H1 (cell line): ENCODE results near the gene TMEM200B. TPM values are rescaled to one million over a fixed set of nuclear protein-coding genes. Genes with fewer than 3 reads are reported as not detected.
A peak's percentile ranks its signal among the peaks of the same experiment; 100 is the strongest.

Source experiments
- BRCA1 ChIP-seq: IDR thresholded peaks from 2 replicates; pipeline ENCODE4 v1.6.1; 2012; ENCODE audit warnings: low read depth, low read length, improper control_type of control experiment
- CREB1 ChIP-seq: IDR thresholded peaks from 2 replicates; pipeline ENCODE4 v1.6.1; 2012; ENCODE audit warnings: inconsistent platforms
- EP300 ChIP-seq, 2 experiments: IDR thresholded peaks; 1 replicate in 1 of 2; 2 replicates in 1 of 2; pipeline ENCODE4 v1.6.1; 2011 to 2012; ENCODE audit warnings: low read depth in 2 of 2, low read length in 2 of 2, mild to moderate bottlenecking in 2 of 2, borderline replicate concordance in 1 of 2, inconsistent platforms in 1 of 2, moderate library complexity in 1 of 2
- GABPA ChIP-seq: IDR thresholded peaks from 2 replicates; pipeline ENCODE4 v1.6.1; 2011; ENCODE audit warnings: mild to moderate bottlenecking, low read length, moderate library complexity, borderline replicate concordance; ENCODE audit not compliant: insufficient read depth
- HDAC6 ChIP-seq: IDR thresholded peaks from one replicate; pipeline ENCODE4 v1.7.1; 2012; ENCODE audit warnings: low read depth, mild to moderate bottlenecking, inconsistent platforms, low read length, moderate library complexity
- KDM4A ChIP-seq: IDR thresholded peaks from one replicate; pipeline ENCODE4 v1.7.1; 2012; ENCODE audit warnings: low read depth, mild to moderate bottlenecking, moderate library complexity, low read length, inconsistent platforms; ENCODE audit not compliant: severe bottlenecking
- MAFK ChIP-seq: IDR thresholded peaks from 2 replicates; pipeline ENCODE4 v1.6.1; 2012; ENCODE audit warnings: low read depth, mild to moderate bottlenecking, improper control_type of control experiment, low read length
- POLR2AphosphoS5 ChIP-seq: IDR thresholded peaks from 2 replicates; pipeline ENCODE4 v1.6.1; 2011; ENCODE audit warnings: low read depth, low read length
- RAD21 ChIP-seq, 2 experiments: IDR thresholded peaks in 1 of 2; conservative IDR thresholded peaks in 1 of 2; 2 replicates each; pipeline ENCODE4 v1.6.1; 2011; ENCODE audit warnings: low read depth in 2 of 2, low read length in 2 of 2, improper control_type of control experiment in 1 of 2, inconsistent platforms in 1 of 2, mild to moderate bottlenecking in 1 of 2, moderate library complexity in 1 of 2
- SIN3A ChIP-seq, 2 experiments: IDR thresholded peaks in 1 of 2; conservative IDR thresholded peaks in 1 of 2; 2 replicates each; pipeline ENCODE4 v1.6.1; 2011 to 2012; ENCODE audit warnings: low read length in 2 of 2, improper control_type of control experiment in 1 of 2, low read depth in 1 of 2, mild to moderate bottlenecking in 1 of 2
- polyA plus RNA-seq, 7 experiments: library from polyadenylated mRNA; depleted of rRNA in 3 of 7; stranded (reverse) in 5 of 7; unstranded in 2 of 7; fragments of >200 nt in 5 of 7; fragments of 200-250 nt in 2 of 7; gene quantifications; 1 replicate in 5 of 7; 2 replicates in 1 of 7; 4 replicates in 1 of 7; pipeline versions ENCODE4 v1.2.1 to v1.2.3, GENCODE V29; 2011 to 2013; ENCODE audit warnings: missing spikeins in 2 of 7, mixed read lengths in 2 of 7
- total RNA-seq: library from RNA; stranded (reverse); fragmentation: NEBNext Ultra II Directional; extraction: Animal tissue kit (Norgen Biotek cat#: 25700); gene quantifications from 2 replicates; pipeline ENCODE4 v1.2.1, GENCODE V29; 2021
- TF ChIP-seq, protein P1 (sequence below), 3 experiments: IDR thresholded peaks; 1 replicate in 2 of 3; 2 replicates in 1 of 3; pipeline versions ENCODE4 v1.5.1 to v1.6.1; 2011; ENCODE audit warnings: low read length in 3 of 3, mild to moderate bottlenecking in 3 of 3, inconsistent platforms in 2 of 3, low read depth in 1 of 3, moderate library complexity in 1 of 3; ENCODE audit not compliant: insufficient read depth in 1 of 3; ENCODE audit errors: control extremely low read depth in 1 of 3
- TF ChIP-seq, protein P2 (sequence below): IDR thresholded peaks from 2 replicates; pipeline ENCODE4 v1.6.1; 2012; ENCODE audit warnings: low read length, inconsistent platforms
- TF ChIP-seq, protein P3 (sequence below): IDR thresholded peaks from 2 replicates; pipeline ENCODE4 v1.6.1; 2012; ENCODE audit warnings: inconsistent platforms

The TMEM200B gene
- total and polyA plus RNA-seq, 2 of the 8 experiments (the other 6 are each of a cell fraction or from before 2014, with no cell fraction given), result 4.9 to 11.0 TPM

DNA sequence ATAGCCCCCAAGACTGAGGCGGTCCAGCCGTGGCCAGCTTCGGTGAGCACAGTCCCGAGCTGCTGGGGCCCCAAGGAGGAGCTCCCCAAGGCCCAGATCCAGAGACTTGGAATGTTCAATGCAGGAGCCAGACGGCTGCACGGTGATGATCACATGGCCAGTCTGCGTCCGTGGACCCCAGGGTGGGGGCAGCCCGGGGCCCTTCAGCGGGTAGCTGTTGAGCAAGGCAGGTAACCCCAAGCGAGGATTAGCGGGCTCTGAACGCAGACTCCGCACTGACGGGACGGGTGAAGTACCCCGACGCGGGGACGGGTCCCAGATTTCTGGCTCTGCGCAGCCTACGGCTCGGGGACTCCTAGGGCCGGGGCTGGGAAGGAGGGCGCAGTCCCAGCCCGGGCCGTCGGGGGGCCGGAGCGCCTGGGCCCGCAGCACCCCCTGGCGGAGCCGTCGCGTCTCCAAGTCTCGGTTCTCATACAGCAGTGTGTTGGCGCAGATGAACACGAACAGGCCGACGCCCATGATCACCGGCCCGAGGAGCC lies 2.7 kb downstream of the TMEM200B start (continued):
- TF ChIP-seq, protein P1, sequence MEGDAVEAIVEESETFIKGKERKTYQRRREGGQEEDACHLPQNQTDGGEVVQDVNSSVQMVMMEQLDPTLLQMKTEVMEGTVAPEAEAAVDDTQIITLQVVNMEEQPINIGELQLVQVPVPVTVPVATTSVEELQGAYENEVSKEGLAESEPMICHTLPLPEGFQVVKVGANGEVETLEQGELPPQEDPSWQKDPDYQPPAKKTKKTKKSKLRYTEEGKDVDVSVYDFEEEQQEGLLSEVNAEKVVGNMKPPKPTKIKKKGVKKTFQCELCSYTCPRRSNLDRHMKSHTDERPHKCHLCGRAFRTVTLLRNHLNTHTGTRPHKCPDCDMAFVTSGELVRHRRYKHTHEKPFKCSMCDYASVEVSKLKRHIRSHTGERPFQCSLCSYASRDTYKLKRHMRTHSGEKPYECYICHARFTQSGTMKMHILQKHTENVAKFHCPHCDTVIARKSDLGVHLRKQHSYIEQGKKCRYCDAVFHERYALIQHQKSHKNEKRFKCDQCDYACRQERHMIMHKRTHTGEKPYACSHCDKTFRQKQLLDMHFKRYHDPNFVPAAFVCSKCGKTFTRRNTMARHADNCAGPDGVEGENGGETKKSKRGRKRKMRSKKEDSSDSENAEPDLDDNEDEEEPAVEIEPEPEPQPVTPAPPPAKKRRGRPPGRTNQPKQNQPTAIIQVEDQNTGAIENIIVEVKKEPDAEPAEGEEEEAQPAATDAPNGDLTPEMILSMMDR (IDR thresholded peaks at IDR 0.05; ENCODE audit: control extremely low read depth in 1 of 3, insufficient read depth in 1 of 3, low read depth in 1 of 3, low read length in 3 of 3), result peak in 2 of 3 experiments; percentile 86 to 99; a peak in 3 of 4 replicates
- TF ChIP-seq EP300 (IDR thresholded peaks at IDR 0.05; ENCODE audit: borderline replicate concordance in 1 of 2, low read depth in 2 of 2, low read length in 2 of 2) (no peak), BRCA1 (no peak), KDM4A (no peak), RAD21 (IDR thresholded peaks at IDR 0.05 in 1 of 2, conservative IDR thresholded peaks at IDR 0.05 in 1 of 2; ENCODE audit: low read depth in 2 of 2, low read length in 2 of 2) (peak; percentile 64 to 67), SIN3A (conservative IDR thresholded peaks at IDR 0.05 in 1 of 2, IDR thresholded peaks at IDR 0.05 in 1 of 2; ENCODE audit: low read depth in 1 of 2, low read length in 2 of 2) (peak in 1 of 2 experiments; percentile 64; a peak in 2 of 4 replicates), HDAC6 (no peak), CREB1 (peak; percentile 82), POLR2AphosphoS5 (peak; percentile 68), GABPA (no peak), MAFK (no peak)
- TF ChIP-seq, protein P2, sequence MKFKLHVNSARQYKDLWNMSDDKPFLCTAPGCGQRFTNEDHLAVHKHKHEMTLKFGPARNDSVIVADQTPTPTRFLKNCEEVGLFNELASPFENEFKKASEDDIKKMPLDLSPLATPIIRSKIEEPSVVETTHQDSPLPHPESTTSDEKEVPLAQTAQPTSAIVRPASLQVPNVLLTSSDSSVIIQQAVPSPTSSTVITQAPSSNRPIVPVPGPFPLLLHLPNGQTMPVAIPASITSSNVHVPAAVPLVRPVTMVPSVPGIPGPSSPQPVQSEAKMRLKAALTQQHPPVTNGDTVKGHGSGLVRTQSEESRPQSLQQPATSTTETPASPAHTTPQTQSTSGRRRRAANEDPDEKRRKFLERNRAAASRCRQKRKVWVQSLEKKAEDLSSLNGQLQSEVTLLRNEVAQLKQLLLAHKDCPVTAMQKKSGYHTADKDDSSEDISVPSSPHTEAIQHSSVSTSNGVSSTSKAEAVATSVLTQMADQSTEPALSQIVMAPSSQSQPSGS, result no peak
- TF ChIP-seq, protein P3, sequence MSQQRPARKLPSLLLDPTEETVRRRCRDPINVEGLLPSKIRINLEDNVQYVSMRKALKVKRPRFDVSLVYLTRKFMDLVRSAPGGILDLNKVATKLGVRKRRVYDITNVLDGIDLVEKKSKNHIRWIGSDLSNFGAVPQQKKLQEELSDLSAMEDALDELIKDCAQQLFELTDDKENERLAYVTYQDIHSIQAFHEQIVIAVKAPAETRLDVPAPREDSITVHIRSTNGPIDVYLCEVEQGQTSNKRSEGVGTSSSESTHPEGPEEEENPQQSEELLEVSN, result peak; percentile 18; the same call in 1 of the 2 replicates
